GM12801 (cell line): ENCODE data around the gene P2RX7.

Experiments used
- CTCF ChIP-seq: IDR thresholded peaks from one replicate; pipeline ENCODE4 v1.5.1; 2011; ENCODE audit warnings: control low read depth; ENCODE audit not compliant: insufficient read length; ENCODE audit errors: extremely low read depth

P2RX7 gene

GRCh38 chr12:121129811-121130147, 2.9 kb upstream of the P2RX7 start:
- no peak for TF ChIP-seq CTCF

GRCh38 chr12:121130866-121131373, 1.8 kb upstream of the P2RX7 start:
- TF ChIP-seq CTCF, result no peak

GRCh38 chr12:121131941-121132341, 735 bp upstream of the P2RX7 start:
- TF ChIP-seq CTCF, result no peak

- TF ChIP-seq CTCF, result no peak
Measured at GRCh38 chr12:121133838-121134237, 1.2 kb downstream of the P2RX7 start.

- no peak for TF ChIP-seq CTCF
Measured at GRCh38 chr12:121135320-121135719, 2.6 kb downstream of the P2RX7 start.

GRCh38 chr12:121137512-121137911, 4.8 kb downstream of the P2RX7 start:
- TF ChIP-seq CTCF, result no peak

GRCh38 chr12:121138284-121138683, 5.6 kb downstream of the P2RX7 start:
- TF ChIP-seq CTCF, result no peak

GRCh38 chr12:121139286-121139685, 6.6 kb downstream of the P2RX7 start:
- TF ChIP-seq CTCF, result no peak
